ENCODE measurements around the gene PREX1.
"Not testable (repeated sequence)": the region's sequence is repeated elsewhere in the genome, so short reads cannot be mapped to it uniquely, and the experiment has no call there.

PREX1 gene

GRCh38 chr20:48758206-48758820 is 69.5 kb downstream of the PREX1 start:
- no peak for DNase-seq (ENCODE audit: extremely low read depth in 1 of 2, low read depth in 1 of 2)

- not testable (repeated sequence) for DNase-seq (ENCODE audit: extremely low read depth in 1 of 2, low read depth in 1 of 2)
Observed at GRCh38 chr20:48756774-48757173, 71.0 kb downstream of the PREX1 start.

GRCh38 chr20:48754292-48754691 is 73.5 kb downstream of the PREX1 start:
- no peak for DNase-seq (ENCODE audit: extremely low read depth in 1 of 2, low read depth in 1 of 2)

- DNase-seq (ENCODE audit: extremely low read depth in 1 of 2, low read depth in 1 of 2), result no peak
Observed at GRCh38 chr20:48752963-48753362, 74.8 kb downstream of the PREX1 start.

GRCh38 chr20:48751871-48752270 is 75.9 kb downstream of the PREX1 start:
- DNase-seq (ENCODE audit: extremely low read depth in 1 of 2, low read depth in 1 of 2), result no peak

GRCh38 chr20:48750941-48751635 is 76.7 kb downstream of the PREX1 start:
- DNase-seq (ENCODE audit: extremely low read depth in 1 of 2, low read depth in 1 of 2), result no peak

GRCh38 chr20:48750376-48750775 is 77.4 kb downstream of the PREX1 start:
- no peak for DNase-seq (ENCODE audit: extremely low read depth in 1 of 2, low read depth in 1 of 2)

GRCh38 chr20:48749437-48749836 is 78.4 kb downstream of the PREX1 start:
- no peak for DNase-seq (ENCODE audit: extremely low read depth in 1 of 2, low read depth in 1 of 2)

- DNase-seq (ENCODE audit: extremely low read depth in 1 of 2, low read depth in 1 of 2), result no peak
Observed at GRCh38 chr20:48748556-48748955, 79.2 kb downstream of the PREX1 start.

GRCh38 chr20:48747840-48748414 is 79.9 kb downstream of the PREX1 start:
- DNase-seq (ENCODE audit: extremely low read depth in 1 of 2, low read depth in 1 of 2), result no peak

- no peak for DNase-seq (ENCODE audit: extremely low read depth in 1 of 2, low read depth in 1 of 2)
Observed at GRCh38 chr20:48745330-48745729, 82.5 kb downstream of the PREX1 start.

- no peak for DNase-seq (ENCODE audit: extremely low read depth in 1 of 2, low read depth in 1 of 2)
Observed at GRCh38 chr20:48744515-48744914, 83.3 kb downstream of the PREX1 start.

GRCh38 chr20:48743807-48744206 is 84.0 kb downstream of the PREX1 start:
- no peak for DNase-seq (ENCODE audit: extremely low read depth in 1 of 2, low read depth in 1 of 2)

- no peak for DNase-seq (ENCODE audit: extremely low read depth in 1 of 2, low read depth in 1 of 2)
Observed at GRCh38 chr20:48742912-48743680, 84.7 kb downstream of the PREX1 start.

- no peak for DNase-seq (ENCODE audit: extremely low read depth in 1 of 2, low read depth in 1 of 2)
Observed at GRCh38 chr20:48742233-48742632, 85.6 kb downstream of the PREX1 start.

GRCh38 chr20:48741669-48742068 is 86.1 kb downstream of the PREX1 start:
- no peak for DNase-seq (ENCODE audit: extremely low read depth in 1 of 2, low read depth in 1 of 2)

GRCh38 chr20:48740712-48741111 is 87.1 kb downstream of the PREX1 start:
- DNase-seq (ENCODE audit: extremely low read depth in 1 of 2, low read depth in 1 of 2), result no peak

- no peak for DNase-seq (ENCODE audit: extremely low read depth in 1 of 2, low read depth in 1 of 2)
Observed at GRCh38 chr20:48740292-48740649, 87.5 kb downstream of the PREX1 start.

- DNase-seq (ENCODE audit: extremely low read depth in 1 of 2, low read depth in 1 of 2), result peak in 1 of 2 donors; percentile 59
Observed at GRCh38 chr20:48739395-48740291, 88.2 kb downstream of the PREX1 start.

- peak; percentile 58 to 87 for DNase-seq (ENCODE audit: extremely low read depth in 1 of 2, low read depth in 1 of 2)
Observed at GRCh38 chr20:48738399-48739304, 89.1 kb downstream of the PREX1 start.
